Measurements from ENCODE around the gene B3GAT2. TPM values are rescaled to one million over a fixed set of nuclear protein-coding genes. Genes with fewer than 3 reads are reported as not detected.

The B3GAT2 gene
- total RNA-seq, 4 donors from 2014 or later = 0.21 TPM; not detected in 3

- TF ChIP-seq POLR2A (IDR thresholded peaks at IDR 0.05) (no peak), POLR2AphosphoS5 (IDR thresholded peaks at IDR 0.05) (no peak), EP300 (IDR thresholded peaks at IDR 0.05) (no peak)
- TF ChIP-seq, protein P1, sequence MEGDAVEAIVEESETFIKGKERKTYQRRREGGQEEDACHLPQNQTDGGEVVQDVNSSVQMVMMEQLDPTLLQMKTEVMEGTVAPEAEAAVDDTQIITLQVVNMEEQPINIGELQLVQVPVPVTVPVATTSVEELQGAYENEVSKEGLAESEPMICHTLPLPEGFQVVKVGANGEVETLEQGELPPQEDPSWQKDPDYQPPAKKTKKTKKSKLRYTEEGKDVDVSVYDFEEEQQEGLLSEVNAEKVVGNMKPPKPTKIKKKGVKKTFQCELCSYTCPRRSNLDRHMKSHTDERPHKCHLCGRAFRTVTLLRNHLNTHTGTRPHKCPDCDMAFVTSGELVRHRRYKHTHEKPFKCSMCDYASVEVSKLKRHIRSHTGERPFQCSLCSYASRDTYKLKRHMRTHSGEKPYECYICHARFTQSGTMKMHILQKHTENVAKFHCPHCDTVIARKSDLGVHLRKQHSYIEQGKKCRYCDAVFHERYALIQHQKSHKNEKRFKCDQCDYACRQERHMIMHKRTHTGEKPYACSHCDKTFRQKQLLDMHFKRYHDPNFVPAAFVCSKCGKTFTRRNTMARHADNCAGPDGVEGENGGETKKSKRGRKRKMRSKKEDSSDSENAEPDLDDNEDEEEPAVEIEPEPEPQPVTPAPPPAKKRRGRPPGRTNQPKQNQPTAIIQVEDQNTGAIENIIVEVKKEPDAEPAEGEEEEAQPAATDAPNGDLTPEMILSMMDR (IDR thresholded peaks at IDR 0.05) = no peak
- Histone ChIP-seq H3K36me3 (no peaks in the 10 kb centered on the region), H3K9me3 (no peaks in the 10 kb centered on the region), H3K4me1 (no peaks in the 10 kb centered on the region), H3K4me3 (no peak overlapping the region), H3K27me3 (no peaks in the 10 kb centered on the region), H3K27ac (no peak overlapping the region)
- 92% methylated on average over 2 of the region's 2 CpGs for WGBS
- DNase-seq (ENCODE audit: low spot score in 2 of 2) = no peak
Measured at GRCh38 chr6:70838907-70839285, 118.0 kb downstream of the B3GAT2 start.

DNA sequence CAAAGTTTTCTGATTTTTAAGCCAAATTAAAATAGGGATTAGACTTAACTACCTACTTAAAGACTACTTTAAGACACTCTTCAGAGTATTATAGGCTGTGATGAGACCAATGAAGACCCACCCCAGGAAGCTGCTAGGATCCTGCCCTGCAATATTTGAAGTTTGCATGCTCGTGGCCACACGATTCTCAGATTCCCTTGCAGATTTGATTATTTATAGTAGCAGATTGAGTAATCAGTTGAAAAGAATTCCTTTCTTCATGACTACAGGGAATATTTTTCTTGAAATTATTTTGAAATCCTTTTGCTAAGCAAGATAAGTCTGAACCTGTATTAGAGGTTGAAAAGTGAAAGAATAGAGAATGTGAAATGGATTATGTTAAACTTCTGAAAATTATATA, 122.3 kb downstream of the B3GAT2 start:
- 29% methylated on average over 2 of the region's 2 CpGs for WGBS
- no peaks in the 10 kb centered on the region for H3K36me3 ChIP-seq
- no peaks in the 10 kb centered on the region for H3K27me3 ChIP-seq
- H3K4me3 ChIP-seq = no peak overlapping the region
- no peaks in the 10 kb centered on the region for H3K4me1 ChIP-seq
- no peaks in the 10 kb centered on the region for H3K9me3 ChIP-seq
- no peak overlapping the region for H3K27ac ChIP-seq
- DNase-seq (ENCODE audit: low spot score in 2 of 2) = no peak
- TF ChIP-seq EP300 (IDR thresholded peaks at IDR 0.05) (no peak), POLR2A (IDR thresholded peaks at IDR 0.05) (no peak), POLR2AphosphoS5 (IDR thresholded peaks at IDR 0.05) (no peak)
- TF ChIP-seq, protein P1 (IDR thresholded peaks at IDR 0.05) = no peak

DNA sequence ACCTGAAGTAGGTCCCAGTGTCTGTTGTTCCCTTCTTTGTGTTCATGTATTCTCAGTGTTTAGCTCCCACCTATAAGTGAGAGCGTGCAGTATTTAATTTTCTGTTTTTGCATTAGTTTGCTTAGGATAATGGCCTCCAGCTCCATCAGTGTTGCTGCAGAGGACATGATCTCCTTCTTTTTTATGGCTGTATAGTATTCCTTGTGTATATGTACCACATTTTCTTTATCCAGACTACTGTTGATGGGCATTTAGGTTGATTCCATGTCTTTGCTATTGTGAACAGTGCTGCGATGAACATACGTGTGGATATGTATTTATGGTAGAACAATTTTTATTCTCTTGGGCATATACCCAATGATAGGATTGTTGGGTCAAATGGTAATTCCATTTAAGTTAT, 125.4 kb downstream of the B3GAT2 start:
- no peaks in the 10 kb centered on the region for H3K9me3 ChIP-seq
- H3K4me1 ChIP-seq = no peaks in the 10 kb centered on the region
- no peak overlapping the region for H3K27ac ChIP-seq
- TF ChIP-seq EP300 (IDR thresholded peaks at IDR 0.05) (no peak), POLR2AphosphoS5 (IDR thresholded peaks at IDR 0.05) (no peak), POLR2A (IDR thresholded peaks at IDR 0.05) (no peak)
- TF ChIP-seq, protein P1 (IDR thresholded peaks at IDR 0.05) = no peak
- H3K36me3 ChIP-seq = no peaks in the 10 kb centered on the region
- no peaks in the 10 kb centered on the region for H3K27me3 ChIP-seq
- no peak for DNase-seq (ENCODE audit: low spot score in 2 of 2)
- 99% methylated on average over 3 of the region's 3 CpGs for WGBS
- no peak overlapping the region for H3K4me3 ChIP-seq

DNA sequence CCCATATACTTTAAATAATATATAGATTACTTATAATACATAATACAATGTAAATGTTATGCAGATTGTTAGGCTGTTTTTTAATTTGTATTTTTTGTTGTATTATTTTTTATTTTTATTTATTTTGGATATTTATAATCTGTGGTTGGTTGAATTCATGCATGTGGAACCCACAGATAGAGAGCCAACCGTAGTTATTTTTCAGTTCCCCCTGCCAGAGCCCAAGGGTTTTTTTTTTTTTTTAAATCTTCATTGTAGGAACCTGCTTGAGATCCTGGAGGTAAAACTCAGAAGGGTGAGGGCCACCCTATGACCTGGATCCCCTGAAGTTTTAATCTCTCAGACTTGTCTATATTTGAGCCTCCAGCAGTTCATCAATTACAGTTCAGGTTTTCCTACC, 133.2 kb downstream of the B3GAT2 start:
- Histone ChIP-seq H3K36me3 (no peaks in the 10 kb centered on the region), H3K9me3 (no peaks in the 10 kb centered on the region), H3K4me1 (peaks cover 4% of the 10 kb centered on the region), H3K27ac (no peak overlapping the region), H3K4me3 (no peak overlapping the region), H3K27me3 (no peaks in the 10 kb centered on the region)
- TF ChIP-seq POLR2A (IDR thresholded peaks at IDR 0.05) (no peak), POLR2AphosphoS5 (IDR thresholded peaks at IDR 0.05) (no peak), EP300 (IDR thresholded peaks at IDR 0.05) (no peak)
- TF ChIP-seq, protein P1 (IDR thresholded peaks at IDR 0.05) = no peak
- WGBS = 85% methylated on average over 1 of the region's 1 CpG
- no peak for DNase-seq (ENCODE audit: low spot score in 2 of 2)

- no peaks in the 10 kb centered on the region for H3K36me3 ChIP-seq
- peaks cover 4% of the 10 kb centered on the region for H3K4me1 ChIP-seq
- no peak for DNase-seq (ENCODE audit: low spot score in 2 of 2)
- no peak for TF ChIP-seq POLR2AphosphoS5 (IDR thresholded peaks at IDR 0.05)
- no peak for TF ChIP-seq EP300 (IDR thresholded peaks at IDR 0.05)
- no peak for TF ChIP-seq POLR2A (IDR thresholded peaks at IDR 0.05)
- TF ChIP-seq, protein P1 (IDR thresholded peaks at IDR 0.05) = no peak
- no peaks in the 10 kb centered on the region for H3K9me3 ChIP-seq
- no peak overlapping the region for H3K27ac ChIP-seq
- WGBS = 85% methylated on average over 2 of the region's 2 CpGs
- no peak overlapping the region for H3K4me3 ChIP-seq
- H3K27me3 ChIP-seq = no peaks in the 10 kb centered on the region
Measured at GRCh38 chr6:70821751-70822150, 135.1 kb downstream of the B3GAT2 start.
